Adrenal gland (tissue), 5 donors: ENCODE data around the gene OR2H2.

ENCODE experiments used
- CTCF ChIP-seq, 6 experiments: fragments of 450-650 bp in 4 of 6; fragments of 200-600 bp in 2 of 6; sonication (generic) in 1 of 6; IDR thresholded peaks; 1 replicate in 5 of 6; 2 replicates in 1 of 6; pipeline versions ENCODE4 v1.5.1 to v1.8.0; 2016 to 2021; ENCODE audit warnings: antibody characterized with exemption in 6 of 6, mild to moderate bottlenecking in 2 of 6, moderate library complexity in 1 of 6
- POLR2A ChIP-seq, 2 donors: fragments of 450-650 bp; IDR thresholded peaks; one replicate each; pipeline ENCODE4 v1.6.1; 2017; ENCODE audit warnings: antibody characterized with exemption in 2 of 2, mild to moderate bottlenecking in 2 of 2, moderate library complexity in 1 of 2
- donor health status: DM: no; HTN: no; CAD: no.

- no peak for TF ChIP-seq CTCF (IDR thresholded peaks at IDR 0.05)
- TF ChIP-seq POLR2A (IDR thresholded peaks at IDR 0.05) = no peak
Observed at GRCh38 chr6:29633534-29633905, 48.6 kb downstream of the OR2H2 start.
